ENCODE results near the gene BAG5.
"Not testable (repeated sequence)": the region's sequence is repeated elsewhere in the genome, so short reads cannot be mapped to it uniquely, and the experiment has no call there.

BAG5 gene

GRCh38 chr14:103533999-103534575 is 28.4 kb downstream of the BAG5 start:
- no peak for DNase-seq

GRCh38 chr14:103533137-103533998 is 29.1 kb downstream of the BAG5 start:
- DNase-seq, result no peak

- DNase-seq, result no peak
Observed at GRCh38 chr14:103532216-103533136, 30.0 kb downstream of the BAG5 start.

- no peak for DNase-seq
Observed at GRCh38 chr14:103531421-103532215, 30.8 kb downstream of the BAG5 start.

GRCh38 chr14:103530831-103531230 is 31.6 kb downstream of the BAG5 start:
- DNase-seq, result no peak

GRCh38 chr14:103530390-103530789 is 32.1 kb downstream of the BAG5 start:
- DNase-seq, result no peak

GRCh38 chr14:103529383-103530365 is 32.8 kb downstream of the BAG5 start:
- no peak for DNase-seq

GRCh38 chr14:103528587-103529382 is 33.7 kb downstream of the BAG5 start, which contains the start of gene TRMT61A:
TSS of gene TRMT61A (plus strand) at chr14:103529196. CDS start at chr14:103529979, 783 bp downstream.
- peak; percentile 79 for DNase-seq

GRCh38 chr14:103528146-103528586 is 34.3 kb downstream of the BAG5 start:
- no peak for DNase-seq

GRCh38 chr14:103527408-103528145 is 34.9 kb downstream of the BAG5 start:
- DNase-seq, result peak; percentile 54

- no peak for DNase-seq
Observed at GRCh38 chr14:103526914-103527248, 35.6 kb downstream of the BAG5 start.

- DNase-seq, result no peak
Observed at GRCh38 chr14:103526247-103526913, 36.1 kb downstream of the BAG5 start.

GRCh38 chr14:103525430-103526246 is 36.8 kb downstream of the BAG5 start:
- DNase-seq, result not testable (repeated sequence)

GRCh38 chr14:103524002-103524935 is 38.2 kb downstream of the BAG5 start:
- no peak for DNase-seq

GRCh38 chr14:103523575-103523954 is 38.9 kb downstream of the BAG5 start:
- no peak for DNase-seq

GRCh38 chr14:103522649-103523574 is 39.5 kb downstream of the BAG5 start, which contains the start of gene CKB:
TSS of gene CKB (minus strand) at chr14:103522830. CDS start at chr14:103522493, 337 bp downstream.
- DNase-seq, result peak; percentile 48

Data from stimulated activated CD4-positive, alpha-beta T cell treated with anti-CD3 and anti-CD28 coated beads, Interleukin-15, amount 100 ng/mL, for 24 hours (primary cell).